PC-3 (cell line): ENCODE results near the gene CEP112. TPM values are rescaled to one million over a fixed set of nuclear protein-coding genes. Genes with fewer than 3 reads are reported as not detected.

Experiments
- ATAC-seq: fragments of 200-7000 bp; cut with Tn5 transposase; 2 replicates; pipeline ENCODE4 v1.9.1; 2020; ENCODE audit warnings: mild to moderate bottlenecking, moderate library complexity
- BruUV-seq: library from RNA; stranded (reverse); fragments of 400-500 nt; replicated peaks from 2 replicates; lab custom pipeline; 2021; lab: Mats Ljungman, UMichigan
- CTCF ChIA-PET: fragments of 300-600 bp; sonication (Branson Sonifier 250); formaldehyde crosslinking; loops from one replicate; lab custom pipeline; 2022; ENCODE audit warnings: antibody characterized with exemption; lab: Charles Lee
- POLR2A ChIA-PET: fragments of 300-600 bp; sonication (Branson Sonifier 250); formaldehyde crosslinking; loops from one replicate; lab custom pipeline; 2022; ENCODE audit warnings: antibody characterized with exemption; ENCODE audit not compliant: unreplicated experiment; lab: Charles Lee
- DNase-seq: peaks from one replicate; pipeline ENCODE4 v3.0.0-alpha.2; 2015
- H2AFZ ChIP-seq: fragments of 300-600 bp; sonication (generic); 2 replicates; pipeline ENCODE4 v1.6.0; 2016; ENCODE audit warnings: antibody characterized with exemption, low read length
- H3F3A ChIP-seq: fragments of 300-600 bp; sonication (generic); one replicate; pipeline ENCODE4 v1.6.0; 2017; ENCODE audit warnings: antibody characterized with exemption, low read length, control low read depth, mild to moderate bottlenecking; ENCODE audit not compliant: unreplicated experiment
- H3K27ac ChIP-seq: fragments of 300-600 bp; sonication (generic); 2 replicates; pipeline ENCODE4 v1.5.1; 2016; ENCODE audit warnings: mild to moderate bottlenecking, low read length
- H3K27me3 ChIP-seq: fragments of 300-600 bp; sonication (generic); 2 replicates; pipeline ENCODE4 v1.6.1; 2016; ENCODE audit warnings: low read length, mixed read lengths
- H3K36me3 ChIP-seq: fragments of 300-600 bp; sonication (generic); 2 replicates; pipeline ENCODE4 v1.6.1; 2016; ENCODE audit warnings: low read depth, mixed run types, low read length, mixed read lengths
- H3K4me1 ChIP-seq: fragments of 300-600 bp; sonication (generic); 2 replicates; pipeline ENCODE4 v1.5.1; 2016; ENCODE audit warnings: low read length; ENCODE audit not compliant: insufficient read depth
- H3K4me2 ChIP-seq: fragments of 300-600 bp; sonication (generic); 2 replicates; pipeline ENCODE4 v1.6.0; 2016; ENCODE audit warnings: low read length
- H3K4me3 ChIP-seq: fragments of 300-600 bp; sonication (generic); 2 replicates; pipeline ENCODE4 v1.5.1; 2016; ENCODE audit warnings: mild to moderate bottlenecking, low read length, mixed read lengths
- H3K79me2 ChIP-seq: fragments of 300-600 bp; sonication (generic); 2 replicates; pipeline ENCODE4 v1.6.1; 2017; ENCODE audit warnings: low read length, mixed read lengths
- H3K9ac ChIP-seq: fragments of 300-600 bp; sonication (generic); 2 replicates; pipeline ENCODE4 v1.6.0; 2016; ENCODE audit warnings: mild to moderate bottlenecking, low read length
- H3K9me2 ChIP-seq: fragments of 300-600 bp; sonication (generic); replicated peaks from 2 replicates; pipeline ENCODE4 v1.6.1; 2016; ENCODE audit warnings: mixed run types, low read length, mixed read lengths
- H3K9me3 ChIP-seq: fragments of 300-600 bp; sonication (generic); 2 replicates; pipeline ENCODE4 v1.6.1; 2016; ENCODE audit warnings: low read length, mixed read lengths
- H4K20me1 ChIP-seq: fragments of 300-600 bp; sonication (generic); 2 replicates; pipeline ENCODE4 v1.6.1; 2016; ENCODE audit warnings: low read length, mixed read lengths
- CTCF ChIP-seq: fragments of 300-600 bp; sonication (generic); conservative IDR thresholded peaks from 2 replicates; pipeline ENCODE4 v1.5.1; 2017; ENCODE audit warnings: antibody characterized with exemption, low read depth, mild to moderate bottlenecking, low read length
- EZH2 ChIP-seq: fragments of 300-600 bp; sonication (generic); IDR thresholded peaks from one replicate; pipeline ENCODE4 v1.6.1; 2017; ENCODE audit warnings: antibody characterized with exemption, mild to moderate bottlenecking, low read length; ENCODE audit not compliant: unreplicated experiment
- EZH2phosphoT487 ChIP-seq: fragments of 300-600 bp; sonication (generic); IDR thresholded peaks from 2 replicates; pipeline ENCODE4 v1.6.1; 2018; ENCODE audit warnings: mild to moderate bottlenecking, antibody characterized with exemption, low read length, borderline replicate concordance
- intact Hi-C: fragments of 100-400 bp; cut with micrococcal nuclease; formaldehyde crosslinking; loops from 2 replicates; pipeline ENCODE4 v1.9.0; 2023
- total RNA-seq: library from RNA; depleted of rRNA; stranded (reverse); fragments of >200 nt; gene quantifications from 2 replicates; pipeline ENCODE4 v1.2.3, GENCODE V29; 2014

The CEP112 gene
- total RNA-seq, 1 experiment from 2014 or later = 6.5 TPM

DNA sequence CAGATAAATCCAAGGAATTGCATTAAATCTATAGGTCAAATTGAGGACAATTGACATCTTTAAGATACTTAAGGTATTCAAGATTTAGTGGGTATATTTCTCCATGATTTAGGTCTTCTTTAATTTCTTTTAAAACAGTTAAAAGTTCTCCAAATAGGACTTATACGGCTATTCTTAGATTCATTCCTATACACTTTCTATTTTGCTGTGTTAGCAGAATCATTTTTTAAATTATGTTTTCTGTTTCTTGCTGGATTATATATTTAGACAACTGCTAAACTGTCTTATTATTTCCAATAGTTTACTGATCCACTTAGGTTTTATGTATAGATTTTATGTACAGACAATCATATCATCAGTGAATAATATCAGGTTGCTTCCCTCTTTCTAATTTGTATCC is 404.4 kb downstream of the CEP112 start:
- DNase-seq = no peak
- TF ChIP-seq EZH2 (no peak), CTCF (no peak), EZH2phosphoT487 (no peak)
- Histone ChIP-seq H3K4me3 (no peak overlapping the region), H3K36me3 (no peaks in the 10 kb centered on the region), H3K9ac (no peak overlapping the region), H3K9me3 (no peaks in the 10 kb centered on the region), H3K4me1 (peaks cover 36% of the 10 kb centered on the region), H3K4me2 (no peak overlapping the region), H3K9me2 (no peaks in the 10 kb centered on the region), H2AFZ (no peak overlapping the region), H3K79me2 (no peaks in the 10 kb centered on the region), H4K20me1 (no peaks in the 10 kb centered on the region), H3F3A (peaks cover 13% of the 10 kb centered on the region), H3K27me3 (no peaks in the 10 kb centered on the region), H3K27ac (no peak overlapping the region)
- intact Hi-C loops = no loop called here
- no TSS peak for BruUV-seq
- CTCF ChIA-PET = no interaction called here
- ATAC-seq = no peak
- POLR2A ChIA-PET = no interaction called here

GRCh38 chr17:65786479-65786878 is 405.5 kb downstream of the CEP112 start:
- H3K9me2 ChIP-seq = no peaks in the 10 kb centered on the region
- H4K20me1 ChIP-seq = no peaks in the 10 kb centered on the region
- ATAC-seq (no peak), DNase-seq (no peak)
- TF ChIP-seq CTCF (no peak), EZH2 (no peak), EZH2phosphoT487 (no peak)
- intact Hi-C loops = no loop called here
- peaks cover 13% of the 10 kb centered on the region for H3F3A ChIP-seq
- no peak overlapping the region for H2AFZ ChIP-seq
- H3K27ac ChIP-seq = no peak overlapping the region
- POLR2A ChIA-PET = interaction anchor here (0.5 kb wide), 1 partner anchor 197 kb away, joined by 3 read pairs; no protein-coding TSS in a partner anchor
- BruUV-seq = no TSS peak
- H3K9ac ChIP-seq = no peak overlapping the region
- CTCF ChIA-PET = no interaction called here
- no peaks in the 10 kb centered on the region for H3K27me3 ChIP-seq
- H3K4me3 ChIP-seq = no peak overlapping the region
- H3K4me2 ChIP-seq = no peak overlapping the region
- H3K4me1 ChIP-seq = peaks cover 36% of the 10 kb centered on the region
- no peaks in the 10 kb centered on the region for H3K36me3 ChIP-seq
- no peaks in the 10 kb centered on the region for H3K9me3 ChIP-seq
- no peaks in the 10 kb centered on the region for H3K79me2 ChIP-seq

- ATAC-seq (peak; percentile 80), DNase-seq (peak; percentile 99)
- H3K79me2 ChIP-seq = no peaks in the 10 kb centered on the region
- peak overlapping the region; percentile 64 for H3K9ac ChIP-seq
- peak overlapping the region; percentile 70 for H3K4me2 ChIP-seq
- H3K9me3 ChIP-seq = no peaks in the 10 kb centered on the region
- TF ChIP-seq EZH2phosphoT487 (no peak), CTCF (no peak), EZH2 (no peak)
- H3F3A ChIP-seq = peaks cover 13% of the 10 kb centered on the region
- H3K36me3 ChIP-seq = no peaks in the 10 kb centered on the region
- H3K4me1 ChIP-seq = peaks cover 36% of the 10 kb centered on the region
- intact Hi-C loops = loop anchor here (1.0 to 2.0 kb wide), 8 partner anchors 35 to 502 kb away; partner anchors contain the start of gene AXIN2
- no peaks in the 10 kb centered on the region for H3K27me3 ChIP-seq
- no peaks in the 10 kb centered on the region for H3K9me2 ChIP-seq
- BruUV-seq = no TSS peak
- no peak overlapping the region; the same call in 1 of the 2 replicates for H3K4me3 ChIP-seq
- H3K27ac ChIP-seq = peak overlapping the region; percentile 88
- H4K20me1 ChIP-seq = no peaks in the 10 kb centered on the region
- ChIA-PET POLR2A (no interaction called here), CTCF (interaction anchor here (0.7 kb wide), 1 partner anchor 554 kb away, joined by 3 read pairs; no protein-coding TSS in a partner anchor)
- H2AFZ ChIP-seq = peak overlapping the region; percentile 31; the same call in 1 of the 2 replicates
Observed at GRCh38 chr17:65785109-65785508, 406.8 kb downstream of the CEP112 start.
